Activated CD4-positive, alpha-beta T cell treated with anti-CD3 and anti-CD28 coated beads, Interleukin-2, Interleukin-6, amounts not matched to agents 100 ng/mL and 50 ng/mL, durations not matched to agents 16 hours and 8 hours (primary cell): ENCODE measurements around the gene ADAT3.
"Not testable (repeated sequence)": the region's sequence is repeated elsewhere in the genome, so short reads cannot be mapped to it uniquely, and the experiment has no call there.

Experiments used
- DNase-seq: peaks from one replicate; pipeline ENCODE4 v3.0.0-alpha.2; 2020

ADAT3 gene

DNA sequence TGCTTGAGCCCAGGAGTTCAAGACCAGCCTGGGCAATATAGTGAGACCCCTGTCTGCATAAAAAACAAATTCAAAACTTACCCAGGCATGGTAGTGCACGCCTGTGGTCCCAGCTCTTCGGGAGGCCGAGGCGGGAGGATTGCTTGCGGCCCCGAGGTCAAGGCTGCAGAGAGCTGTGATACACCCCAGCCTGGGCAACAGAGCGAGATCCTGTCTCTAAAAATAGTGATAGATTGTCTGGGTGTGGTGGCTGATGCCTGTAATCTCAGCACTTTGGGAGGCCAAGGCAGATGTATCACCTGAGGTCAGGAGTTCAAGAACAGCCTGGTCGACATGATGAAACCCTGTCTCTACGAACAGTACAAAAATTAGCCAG is 37.9 kb upstream of the ADAT3 start:
- DNase-seq: no peak

DNA sequence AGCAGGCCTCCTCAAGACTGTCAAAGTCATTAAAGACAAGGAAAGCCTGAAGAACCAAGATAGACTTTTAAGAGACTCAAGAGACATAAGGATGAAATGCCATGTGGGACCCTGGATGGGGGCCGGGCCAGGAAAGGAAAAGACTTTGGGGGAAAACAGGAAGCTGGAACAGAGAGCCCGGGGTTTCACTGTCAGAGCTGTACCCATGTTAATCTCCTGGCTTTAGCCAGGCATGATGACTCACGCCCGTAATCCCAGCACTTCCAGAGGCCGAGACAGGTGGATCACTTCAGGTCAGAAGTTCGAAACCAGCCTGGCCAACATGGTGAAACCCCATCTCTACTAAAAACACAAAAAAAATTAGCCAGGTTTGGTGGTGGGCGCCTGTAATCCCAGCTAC is 36.2 kb upstream of the ADAT3 start:
- DNase-seq: no peak

DNA sequence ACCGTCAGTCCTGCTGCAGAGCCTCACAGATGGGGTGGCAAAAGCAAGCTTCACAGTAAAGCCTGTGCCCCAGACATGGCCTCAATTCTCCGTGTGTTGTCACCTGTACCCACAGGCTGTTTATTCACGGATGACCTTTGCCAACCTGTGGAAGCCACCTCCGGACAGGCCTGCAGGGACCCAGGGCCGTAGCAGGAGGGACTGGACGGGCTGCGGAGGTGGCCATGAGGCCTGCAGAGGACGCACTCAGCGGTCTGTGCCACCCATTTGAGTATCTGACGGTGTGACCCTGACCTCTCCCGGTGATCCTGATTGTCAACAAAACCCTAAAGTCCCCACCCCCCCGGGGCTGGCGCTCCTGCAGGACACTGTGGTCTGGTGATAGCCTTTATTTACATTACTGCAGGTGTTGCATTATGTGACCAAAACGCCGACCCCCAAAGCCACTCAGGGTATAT is 34.0 kb upstream of the ADAT3 start:
- no peak for DNase-seq

DNA sequence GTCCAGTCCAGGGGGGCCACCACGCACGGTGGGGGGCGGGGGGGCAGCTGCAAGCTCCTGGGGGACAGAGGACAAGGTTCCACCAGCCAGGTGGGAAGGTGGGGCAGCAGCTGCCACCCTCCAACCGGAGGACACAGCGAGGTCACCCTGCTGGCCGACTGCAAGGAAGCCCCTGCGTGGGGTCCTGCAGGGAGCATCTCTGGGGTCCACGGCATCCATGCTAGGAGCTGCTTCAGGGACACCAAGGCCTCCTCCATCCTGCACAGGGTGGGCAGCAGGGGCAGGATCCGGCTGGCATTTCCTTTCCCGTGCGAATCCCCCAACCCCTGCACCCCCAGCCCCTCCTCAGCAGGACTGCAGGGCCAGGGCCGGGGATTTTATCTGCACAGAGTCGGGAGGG is 33.6 kb upstream of the ADAT3 start:
- no peak for DNase-seq

DNA sequence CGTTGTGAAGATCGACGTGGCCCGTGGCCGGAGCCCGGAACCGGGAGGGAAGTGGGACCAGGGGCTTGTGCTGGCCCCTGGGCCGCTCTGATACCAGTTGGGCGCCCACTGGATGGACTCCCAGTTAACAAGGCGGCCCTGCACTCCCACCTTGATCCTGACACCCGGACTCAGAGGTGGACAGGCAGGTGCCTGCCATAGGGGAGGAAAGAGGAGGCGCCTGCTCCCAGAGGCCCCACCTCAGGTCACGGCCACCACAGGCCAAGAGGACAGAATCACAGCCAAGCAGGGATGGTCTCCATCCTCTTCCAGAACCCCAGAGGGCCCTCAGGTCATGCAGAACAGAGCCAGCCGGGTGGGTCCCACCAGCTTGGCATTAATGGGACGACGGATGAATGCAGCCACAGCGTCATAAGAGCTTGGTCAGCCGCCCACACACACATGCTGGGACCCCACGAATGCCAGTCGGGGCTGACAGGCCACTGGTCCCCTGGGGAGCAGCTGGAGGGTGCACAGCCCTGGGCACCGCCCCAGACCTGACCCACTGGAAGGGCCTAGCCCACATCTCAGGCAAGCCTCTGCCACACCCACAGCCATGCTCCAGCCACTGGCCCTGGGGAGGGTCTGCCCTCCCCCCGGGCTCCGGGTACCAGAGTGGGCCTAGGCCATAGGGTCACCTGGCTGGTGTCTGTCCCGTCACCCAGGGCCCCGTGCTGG is 32.2 kb upstream of the ADAT3 start:
- DNase-seq: no peak

- DNase-seq: no peak
These were observed 31.4 kb upstream of the ADAT3 start for GRCh38 chr19:1873524-1874473.

- DNase-seq: peak; percentile 46
These were observed 30.5 kb upstream of the ADAT3 start for GRCh38 chr19:1874554-1875185.

- DNase-seq: not testable (repeated sequence)
These were observed 29.9 kb upstream of the ADAT3 start for GRCh38 chr19:1875265-1875645.

- peak; percentile 94 for DNase-seq
These were observed 29.3 kb upstream of the ADAT3 start for GRCh38 chr19:1875646-1876495.

- not testable (repeated sequence) for DNase-seq
These were observed 28.5 kb upstream of the ADAT3 start for GRCh38 chr19:1876496-1877279.

DNA sequence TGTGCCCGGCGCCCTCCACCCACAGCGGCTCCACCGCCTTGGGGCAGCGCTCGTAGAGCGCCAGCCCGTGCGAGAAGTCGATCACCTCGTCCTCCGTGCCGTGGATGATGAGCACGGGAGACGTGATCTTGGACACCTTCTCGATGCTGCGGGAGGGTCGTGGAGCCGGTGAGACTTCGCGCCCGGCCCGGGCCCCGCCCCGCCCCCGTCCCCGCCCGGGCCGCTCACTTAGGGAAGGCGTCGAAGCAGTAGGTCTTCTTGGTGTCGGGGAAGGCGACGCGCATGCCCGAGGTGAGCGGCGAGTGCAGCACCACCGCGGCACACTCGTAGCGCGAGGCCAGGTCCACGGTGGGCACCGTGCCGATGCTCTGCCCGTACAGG is 27.9 kb upstream of the ADAT3 start:
- not testable (repeated sequence) for DNase-seq

DNA sequence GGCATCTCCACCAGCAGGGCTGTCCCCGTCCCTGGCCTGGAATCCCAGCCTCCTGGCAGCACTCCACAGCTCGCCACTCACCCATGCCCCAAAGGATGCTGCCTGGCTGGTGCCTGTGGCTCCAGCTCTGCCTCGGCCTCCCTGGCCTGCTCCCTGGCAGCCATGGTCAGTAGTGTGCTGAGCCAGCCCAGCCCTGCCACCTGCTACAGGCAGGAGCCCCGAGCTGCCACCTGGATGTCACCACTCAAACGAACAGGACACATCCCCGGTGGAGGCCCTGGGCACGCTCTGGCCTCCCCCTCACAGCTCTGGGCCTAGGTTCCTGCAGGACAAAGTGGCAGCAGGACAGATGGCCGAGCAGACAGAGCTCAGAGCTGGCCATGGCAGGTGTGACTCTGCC is 26.6 kb upstream of the ADAT3 start:
- DNase-seq: not testable (repeated sequence)

DNA sequence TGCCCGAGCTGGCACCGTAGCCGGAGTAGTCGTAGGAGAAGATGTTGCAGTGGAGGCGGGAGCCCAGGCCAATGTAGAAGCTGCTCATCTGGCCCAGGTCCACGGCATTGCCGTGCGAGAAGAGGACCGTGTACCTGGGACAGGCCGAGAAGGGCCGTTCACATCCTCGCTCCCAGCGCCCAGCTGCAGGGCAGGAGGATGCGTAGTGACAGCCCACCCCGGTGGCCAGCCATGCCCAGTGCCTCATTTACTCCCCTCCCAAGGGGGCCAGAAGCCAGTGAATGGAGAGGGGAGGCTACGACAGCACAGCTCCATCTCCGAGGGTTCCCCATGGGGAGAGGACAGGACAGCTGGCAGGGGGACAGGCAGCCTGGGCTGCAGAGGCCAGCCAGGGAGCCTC is 25.2 kb upstream of the ADAT3 start:
- not testable (repeated sequence) for DNase-seq

DNA sequence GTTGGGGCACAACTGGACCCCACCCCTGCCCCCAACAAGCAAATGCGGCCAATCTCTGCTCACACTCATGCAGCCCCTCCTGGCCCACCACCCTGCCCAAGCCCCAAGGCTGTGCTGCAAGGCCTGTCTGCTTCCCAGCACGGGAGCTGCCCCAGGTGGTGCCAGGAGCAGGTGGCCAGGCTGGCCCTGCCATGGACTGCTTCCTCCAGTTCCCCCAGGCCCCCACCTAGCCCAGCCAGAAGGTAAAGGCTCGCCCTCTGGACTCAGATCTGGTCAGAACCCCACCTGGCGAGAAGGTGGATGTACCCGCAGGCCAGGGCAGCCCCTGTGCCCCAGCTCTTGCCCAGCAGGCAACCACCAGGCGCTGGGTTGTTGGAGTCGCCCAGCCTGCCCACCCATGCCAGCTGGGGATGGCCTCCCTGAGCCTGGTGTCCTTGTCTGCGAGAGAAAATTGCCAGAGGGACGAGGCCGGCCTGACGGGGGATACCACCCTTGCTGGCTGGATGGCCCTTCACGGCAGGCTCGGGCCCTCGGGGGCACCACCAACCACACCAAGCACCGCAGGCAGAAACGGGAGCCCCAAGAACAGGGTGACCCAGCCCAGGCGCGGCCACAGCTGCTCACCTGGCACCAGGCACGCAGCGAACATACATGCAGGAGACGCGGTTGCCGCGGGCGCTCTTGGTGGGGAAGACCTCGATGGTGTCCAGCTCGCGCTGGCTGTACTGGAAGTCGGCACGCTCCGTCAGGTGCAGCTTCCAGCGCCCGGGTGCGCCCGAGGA is 24.4 kb upstream of the ADAT3 start:
- no peak for DNase-seq

DNA sequence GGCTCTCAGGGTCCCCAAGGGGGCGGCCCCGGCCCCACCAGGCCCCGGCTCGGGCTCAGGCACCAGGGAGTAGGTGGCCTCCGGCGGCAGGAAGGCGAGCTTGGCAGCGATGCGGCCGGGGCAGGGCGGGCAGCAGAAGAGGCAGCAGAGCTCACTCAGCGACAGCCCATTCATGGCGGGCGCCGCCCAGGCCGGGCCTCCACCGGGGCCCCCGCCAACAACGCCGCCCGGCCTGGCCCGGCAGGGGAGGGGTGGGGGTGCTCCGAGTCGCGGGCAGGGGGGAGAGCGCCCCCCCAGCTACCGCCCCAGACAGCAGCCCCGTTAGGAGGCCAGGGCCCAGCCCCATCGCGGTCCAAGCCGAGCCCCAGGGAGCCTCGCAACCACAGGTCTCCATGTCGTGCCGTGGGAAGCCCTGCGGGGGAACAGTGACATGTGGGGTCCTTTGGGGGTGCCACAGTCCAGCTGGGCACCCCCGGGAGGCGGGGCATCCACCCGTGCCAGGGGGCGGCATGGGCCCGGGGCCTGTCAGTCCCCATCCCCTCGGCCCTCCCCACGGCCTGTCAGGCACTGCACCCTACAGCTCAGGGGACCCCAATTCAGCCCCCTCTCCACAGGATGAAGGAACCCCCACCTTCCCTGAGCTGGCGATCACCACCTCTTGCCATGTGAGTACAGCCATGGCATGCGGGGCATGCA is 23.7 kb upstream of the ADAT3 start:
- DNase-seq: not testable (repeated sequence)

- peak; percentile 88 for DNase-seq
These were observed 23.0 kb upstream of the ADAT3 start for GRCh38 chr19:1882089-1882785.

- DNase-seq: no peak
These were observed 22.2 kb upstream of the ADAT3 start for GRCh38 chr19:1882786-1883692.

- DNase-seq: peak; percentile 43
These were observed 21.4 kb upstream of the ADAT3 start for GRCh38 chr19:1883784-1884183.
